NCI-H2107 treated with DMSO at 0.1 percent for 48 hours (cell line): Measurements from ENCODE around the gene METAP1D.
"Not testable (repeated sequence)": the region's sequence is repeated elsewhere in the genome, so short reads cannot be mapped to it uniquely, and the experiment has no call there.

ENCODE experiments used
- DNase-seq: peaks from one replicate; lab custom pipeline; 2025; ENCODE audit not compliant: unreplicated experiment; lab: John Stamatoyannopoulos, UW

Gene METAP1D

GRCh38 chr2:172100935-172101820 lies 101.4 kb downstream of the METAP1D start:
- DNase-seq, result peak; percentile 31

- no peak for DNase-seq
These were observed 102.2 kb downstream of the METAP1D start for GRCh38 chr2:172101821-172102390.

GRCh38 chr2:172102391-172103359 lies 102.9 kb downstream of the METAP1D start, which contains the start of gene DLX2:
TSS of gene DLX2 (minus strand) at chr2:172102900. CDS start at chr2:172102538, 362 bp downstream.
- DNase-seq, result peak; percentile 88

GRCh38 chr2:172103471-172104272 lies 103.9 kb downstream of the METAP1D start:
- DNase-seq, result peak; percentile 47

GRCh38 chr2:172105471-172106107 lies 105.8 kb downstream of the METAP1D start:
- no peak for DNase-seq

GRCh38 chr2:172106108-172106961 lies 106.6 kb downstream of the METAP1D start:
- peak; percentile 27 for DNase-seq

GRCh38 chr2:172107690-172108586 lies 108.2 kb downstream of the METAP1D start:
- no peak for DNase-seq

GRCh38 chr2:172108587-172108930 lies 108.8 kb downstream of the METAP1D start:
- DNase-seq, result no peak

GRCh38 chr2:172109256-172109987 lies 109.7 kb downstream of the METAP1D start:
- no peak for DNase-seq

- DNase-seq, result no peak
These were observed 110.4 kb downstream of the METAP1D start for GRCh38 chr2:172109988-172110811.

- DNase-seq, result no peak
These were observed 113.9 kb downstream of the METAP1D start for GRCh38 chr2:172113617-172114016.

- not testable (repeated sequence) for DNase-seq
These were observed 114.4 kb downstream of the METAP1D start for GRCh38 chr2:172114176-172114575.

- no peak for DNase-seq
These were observed 114.8 kb downstream of the METAP1D start for GRCh38 chr2:172114579-172114978.

GRCh38 chr2:172116107-172116506 lies 116.4 kb downstream of the METAP1D start:
- no peak for DNase-seq

- no peak for DNase-seq
These were observed 119.3 kb downstream of the METAP1D start for GRCh38 chr2:172119089-172119488.

- DNase-seq, result no peak
These were observed 120.4 kb downstream of the METAP1D start for GRCh38 chr2:172120118-172120517.
